ENCODE data around the gene PLBD2.

Gene PLBD2

GRCh38 chr12:113374823-113375428 lies 16.5 kb downstream of the PLBD2 start:
- Mint-ChIP-seq H3K27ac (no peak overlapping the region), H3K9me3 (no peaks in the 10 kb centered on the region), H3K4me1 (no peaks in the 10 kb centered on the region), H3K27me3 (no peaks in the 10 kb centered on the region), H3K4me3 (no peak overlapping the region)
- ATAC-seq (no peak), DNase-seq (no peak)

GRCh38 chr12:113378291-113378690 lies 19.9 kb downstream of the PLBD2 start:
- H3K9me3 Mint-ChIP-seq: no peaks in the 10 kb centered on the region
- no peaks in the 10 kb centered on the region for H3K4me1 Mint-ChIP-seq
- H3K27ac Mint-ChIP-seq: no peak overlapping the region
- ATAC-seq (no peak), DNase-seq (no peak)
- H3K4me3 Mint-ChIP-seq: no peak overlapping the region
- H3K27me3 Mint-ChIP-seq: no peaks in the 10 kb centered on the region

- Mint-ChIP-seq H3K4me3 (no peak overlapping the region), H3K4me1 (no peaks in the 10 kb centered on the region), H3K9me3 (no peaks in the 10 kb centered on the region), H3K27ac (no peak overlapping the region), H3K27me3 (no peaks in the 10 kb centered on the region)
- ATAC-seq: no peak
- DNase-seq: no peak
These were observed 22.8 kb downstream of the PLBD2 start for GRCh38 chr12:113381220-113381619.

GRCh38 chr12:113382206-113382605 lies 23.8 kb downstream of the PLBD2 start:
- Mint-ChIP-seq H3K27me3 (no peaks in the 10 kb centered on the region), H3K4me3 (no peak overlapping the region), H3K4me1 (no peaks in the 10 kb centered on the region), H3K27ac (no peak overlapping the region), H3K9me3 (no peaks in the 10 kb centered on the region)
- no peak for ATAC-seq
- no peak for DNase-seq

- H3K27me3 Mint-ChIP-seq: no peaks in the 10 kb centered on the region
- H3K27ac Mint-ChIP-seq: peak overlapping the region in 1 of 2 donors; percentile 30
These were observed 26.4 kb downstream of the PLBD2 start for GRCh38 chr12:113384778-113385177.

GRCh38 chr12:113385282-113385882 lies 27.0 kb downstream of the PLBD2 start:
- peak overlapping the region in 1 of 2 donors; percentile 30 for H3K27ac Mint-ChIP-seq
- no peak for DNase-seq
- no peaks in the 10 kb centered on the region for H3K27me3 Mint-ChIP-seq
- no peaks in the 10 kb centered on the region for H3K9me3 Mint-ChIP-seq
- no peak overlapping the region for H3K4me3 Mint-ChIP-seq
- no peak for ATAC-seq
- H3K4me1 Mint-ChIP-seq: no peaks in the 10 kb centered on the region

More at GRCh38 chr12:113384778-113385177, 26.4 kb downstream of the PLBD2 start:
- ATAC-seq (peak; percentile 42), DNase-seq (no peak)
- Mint-ChIP-seq H3K9me3 (no peaks in the 10 kb centered on the region), H3K4me1 (no peaks in the 10 kb centered on the region), H3K4me3 (no peak overlapping the region)

GRCh38 chr12:113386866-113387566 lies 28.6 kb downstream of the PLBD2 start:
- ATAC-seq (no peak), DNase-seq (no peak)
- Mint-ChIP-seq H3K9me3 (no peaks in the 10 kb centered on the region), H3K4me3 (no peak overlapping the region), H3K27ac (peak overlapping the region in 1 of 2 donors; percentile 62), H3K4me1 (no peaks in the 10 kb centered on the region), H3K27me3 (no peaks in the 10 kb centered on the region)

GRCh38 chr12:113387631-113388030 lies 29.2 kb downstream of the PLBD2 start:
- no peaks in the 10 kb centered on the region for H3K27me3 Mint-ChIP-seq
- H3K4me3 Mint-ChIP-seq: no peak overlapping the region
- ATAC-seq (no peak), DNase-seq (no peak)
- no peaks in the 10 kb centered on the region for H3K4me1 Mint-ChIP-seq
- no peak overlapping the region for H3K27ac Mint-ChIP-seq
- no peaks in the 10 kb centered on the region for H3K9me3 Mint-ChIP-seq

- no peaks in the 10 kb centered on the region for H3K4me1 Mint-ChIP-seq
- ATAC-seq (peak; percentile 24), DNase-seq (no peak)
- no peaks in the 10 kb centered on the region for H3K9me3 Mint-ChIP-seq
- no peaks in the 10 kb centered on the region for H3K27me3 Mint-ChIP-seq
- no peak overlapping the region for H3K4me3 Mint-ChIP-seq
- H3K27ac Mint-ChIP-seq: no peak overlapping the region
These were observed 30.0 kb downstream of the PLBD2 start for GRCh38 chr12:113388351-113388750.

GRCh38 chr12:113390064-113391043 lies 32.0 kb downstream of the PLBD2 start:
- H3K27me3 Mint-ChIP-seq: no peaks in the 10 kb centered on the region
- ATAC-seq (no peak), DNase-seq (no peak)
- H3K4me3 Mint-ChIP-seq: no peak overlapping the region
- H3K9me3 Mint-ChIP-seq: no peaks in the 10 kb centered on the region
- no peaks in the 10 kb centered on the region for H3K4me1 Mint-ChIP-seq
- H3K27ac Mint-ChIP-seq: no peak overlapping the region

- no peak overlapping the region for H3K27ac Mint-ChIP-seq
- no peaks in the 10 kb centered on the region for H3K9me3 Mint-ChIP-seq
- H3K4me1 Mint-ChIP-seq: no peaks in the 10 kb centered on the region
- no peaks in the 10 kb centered on the region for H3K27me3 Mint-ChIP-seq
- ATAC-seq (no peak), DNase-seq (no peak)
- no peak overlapping the region for H3K4me3 Mint-ChIP-seq
These were observed 32.8 kb downstream of the PLBD2 start for GRCh38 chr12:113391145-113391544.

- no peaks in the 10 kb centered on the region for H3K27me3 Mint-ChIP-seq
- no peaks in the 10 kb centered on the region for H3K9me3 Mint-ChIP-seq
- ATAC-seq: no peak
- H3K4me1 Mint-ChIP-seq: no peaks in the 10 kb centered on the region
- H3K4me3 Mint-ChIP-seq: no peak overlapping the region
- H3K27ac Mint-ChIP-seq: no peak overlapping the region
- no peak for DNase-seq
These were observed 33.4 kb downstream of the PLBD2 start for GRCh38 chr12:113391650-113392337.

GRCh38 chr12:113392520-113392919 lies 34.1 kb downstream of the PLBD2 start:
- Mint-ChIP-seq H3K27ac (no peak overlapping the region), H3K4me1 (no peaks in the 10 kb centered on the region), H3K9me3 (no peaks in the 10 kb centered on the region), H3K4me3 (no peak overlapping the region), H3K27me3 (no peaks in the 10 kb centered on the region)
- DNase-seq (no peak), ATAC-seq (no peak)

GRCh38 chr12:113392988-113393579 lies 34.7 kb downstream of the PLBD2 start:
- Mint-ChIP-seq H3K4me3 (no peak overlapping the region), H3K9me3 (no peaks in the 10 kb centered on the region), H3K27ac (no peak overlapping the region), H3K27me3 (no peaks in the 10 kb centered on the region), H3K4me1 (no peaks in the 10 kb centered on the region)
- DNase-seq: no peak
- no peak for ATAC-seq

GRCh38 chr12:113393749-113394148 lies 35.4 kb downstream of the PLBD2 start:
- no peak for DNase-seq
- no peak for ATAC-seq
- H3K4me3 Mint-ChIP-seq: no peak overlapping the region
- H3K27ac Mint-ChIP-seq: no peak overlapping the region
- no peaks in the 10 kb centered on the region for H3K27me3 Mint-ChIP-seq
- H3K9me3 Mint-ChIP-seq: no peaks in the 10 kb centered on the region
- H3K4me1 Mint-ChIP-seq: no peaks in the 10 kb centered on the region
